CD14-positive monocyte (primary cell): Measurements from ENCODE around the gene ILF2. TPM values are rescaled to one million over a fixed set of nuclear protein-coding genes. Genes with fewer than 3 reads are reported as not detected.

ENCODE experiments used
- DNase-seq, 3 donors: peaks; one replicate each; pipeline ENCODE4 v3.0.0-alpha.2; 2011 to 2022
- H2AFZ ChIP-seq: 2 replicates; pipeline ENCODE4 v1.6.0; 2012; ENCODE audit warnings: mild to moderate bottlenecking, low read depth, low read length, inconsistent platforms; ENCODE audit not compliant: insufficient read depth, poor library complexity, severe bottlenecking
- H3K27ac ChIP-seq, 2 donors: 1 replicate in 1 of 2; 2 replicates in 1 of 2; pipeline ENCODE4 v1.5.1; 2012 to 2013; ENCODE audit warnings: low read length in 2 of 2, control low read depth in 1 of 2, inconsistent platforms in 1 of 2, low read depth in 1 of 2, mild to moderate bottlenecking in 1 of 2
- H3K27me3 ChIP-seq, 2 donors: one replicate each; pipeline versions ENCODE4 v1.6.0 to v1.6.1; 2011 to 2013; ENCODE audit warnings: low read length in 2 of 2; ENCODE audit not compliant: control insufficient read depth in 2 of 2, insufficient read depth in 2 of 2
- H3K36me3 ChIP-seq, 2 donors: replicated peaks in 1 of 2; 1 replicate in 1 of 2; 2 replicates in 1 of 2; pipeline versions ENCODE4 v1.5.1 to v1.6.1; 2012 to 2013; ENCODE audit warnings: low read length in 2 of 2, control low read depth in 1 of 2, inconsistent platforms in 1 of 2, mild to moderate bottlenecking in 1 of 2; ENCODE audit not compliant: insufficient read depth in 2 of 2, control insufficient read depth in 1 of 2
- H3K4me1 ChIP-seq, 2 donors: 1 replicate in 1 of 2; 2 replicates in 1 of 2; pipeline versions ENCODE4 v1.5.1 to v1.6.1; 2012 to 2013; ENCODE audit warnings: low read length in 2 of 2, control low read depth in 1 of 2, inconsistent platforms in 1 of 2, mild to moderate bottlenecking in 1 of 2, moderate library complexity in 1 of 2; ENCODE audit not compliant: insufficient read depth in 2 of 2, control insufficient read depth in 1 of 2
- H3K4me2 ChIP-seq: replicated peaks from 2 replicates; pipeline ENCODE3; 2012; ENCODE audit warnings: low read length, moderate library complexity, mild to moderate bottlenecking; ENCODE audit not compliant: poor library complexity, severe bottlenecking; ENCODE audit errors: extremely low read depth
- H3K4me3 ChIP-seq, 3 experiments: fragments of 200-600 bp in 1 of 3; sonication (generic) in 1 of 3; replicated peaks in 1 of 3; 1 replicate in 2 of 3; 2 replicates in 1 of 3; pipeline ENCODE4 v1.5.1; 2011 to 2013; ENCODE audit warnings: low read length in 3 of 3, mild to moderate bottlenecking in 3 of 3, control low read depth in 2 of 3, low read depth in 2 of 3, inconsistent platforms in 1 of 3, moderate library complexity in 1 of 3
- H3K79me2 ChIP-seq: 2 replicates; pipeline ENCODE4 v1.6.0; 2012; ENCODE audit warnings: mild to moderate bottlenecking, control low read depth, inconsistent platforms, low read length, moderate library complexity; ENCODE audit not compliant: insufficient read depth
- H3K9ac ChIP-seq: 2 replicates; pipeline ENCODE4 v1.6.0; 2017; ENCODE audit warnings: low read length, mild to moderate bottlenecking; ENCODE audit not compliant: insufficient read depth, poor library complexity, severe bottlenecking
- H3K9me3 ChIP-seq, 2 donors: replicated peaks in 1 of 2; 1 replicate in 1 of 2; 2 replicates in 1 of 2; pipeline versions ENCODE4 v1.5.1 to v1.6.1; 2012 to 2013; ENCODE audit warnings: low read length in 2 of 2, control low read depth in 1 of 2; ENCODE audit not compliant: control insufficient read depth in 1 of 2, insufficient read depth in 1 of 2
- H4K20me1 ChIP-seq: 2 replicates; pipeline ENCODE4 v1.6.0; 2012; ENCODE audit warnings: mild to moderate bottlenecking, low read length, control low read depth, moderate library complexity; ENCODE audit not compliant: insufficient read depth
- H3K27ac Mint-ChIP-seq, 7 donors: one replicate each; pipeline ENCODE4 v1.8.0; 2020; ENCODE audit warnings: mild to moderate bottlenecking in 7 of 7, mixed read lengths in 7 of 7, moderate library complexity in 6 of 7, inconsistent platforms in 2 of 7
- H3K27me3 Mint-ChIP-seq, 3 donors: one replicate each; pipeline ENCODE4 v1.8.0; 2021 to 2022; ENCODE audit warnings: low read depth in 3 of 3, mild to moderate bottlenecking in 3 of 3, mixed read lengths in 3 of 3, moderate library complexity in 3 of 3, inconsistent platforms in 1 of 3
- H3K36me3 Mint-ChIP-seq, 2 donors: one replicate each; pipeline ENCODE4 v1.8.0; 2020; ENCODE audit warnings: mixed read lengths in 2 of 2, inconsistent platforms in 1 of 2, mild to moderate bottlenecking in 1 of 2
- H3K4me1 Mint-ChIP-seq: one replicate; pipeline ENCODE4 v1.8.0; 2020; ENCODE audit warnings: mild to moderate bottlenecking, mixed read lengths
- H3K4me3 Mint-ChIP-seq, 2 donors: one replicate each; pipeline ENCODE4 v1.8.0; 2020; ENCODE audit warnings: mild to moderate bottlenecking in 2 of 2, mixed read lengths in 2 of 2, moderate library complexity in 1 of 2
- H3K9me3 Mint-ChIP-seq, 7 donors: one replicate each; pipeline ENCODE4 v1.8.0; 2020 to 2022; ENCODE audit warnings: mixed read lengths in 7 of 7, mild to moderate bottlenecking in 6 of 7, moderate library complexity in 6 of 7, inconsistent platforms in 2 of 7
- WGBS: methylation state at CpG from one replicate; pipeline ENCODE4 v1.1.5; 2013; ENCODE audit warnings: missing lambda C conversion rate; ENCODE audit not compliant: insufficient coverage; 5-methylcytosine and 5-hydroxymethylcytosine counted together
- intact Hi-C, 2 donors: fragments of 100-400 bp; cut with micrococcal nuclease; formaldehyde crosslinking; loops; one replicate each; pipeline versions ENCODE4 v1.15.0 to v1.15.1; 2023
- polyA plus RNA-seq, 3 donors: library from polyadenylated mRNA; depleted of rRNA in 1 of 3; unstranded in 2 of 3; stranded (reverse) in 1 of 3; fragments of 300-500 nt in 2 of 3; fragments of >200 nt in 1 of 3; fragmentation: Illumina TruSeq in 2 of 3; gene quantifications; 1 replicate in 2 of 3; 2 replicates in 1 of 3; pipeline ENCODE4 v1.2.3, GENCODE V29; 2012 to 2021
- TF ChIP-seq, protein P1 (sequence below): fragments of 200-600 bp; IDR thresholded peaks from one replicate; pipeline ENCODE4 v1.8.0; 2022; ENCODE audit warnings: antibody characterized with exemption, mild to moderate bottlenecking

Gene ILF2
- polyA plus RNA-seq, 3 donors, result 103 to 118 (median 115) TPM

DNA sequence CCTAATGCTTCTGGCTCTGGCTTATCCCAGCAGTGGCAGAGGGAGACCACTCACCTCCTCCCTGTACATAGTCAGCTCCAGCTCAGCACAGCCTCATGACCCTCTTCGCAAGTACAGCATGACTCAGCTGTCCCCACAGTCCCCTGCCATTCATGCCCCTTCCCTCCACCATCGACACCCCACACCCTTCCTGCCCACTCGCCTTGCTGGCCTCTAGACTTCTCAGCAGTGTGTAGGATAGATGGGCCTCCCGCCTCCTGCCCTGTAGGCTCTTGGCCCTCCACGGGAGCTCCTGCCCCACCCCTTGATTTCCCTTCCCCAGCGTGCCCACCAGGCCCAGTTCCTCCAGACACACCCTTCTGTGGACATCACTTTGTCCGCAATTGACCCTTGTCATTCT is 17.5 kb upstream of the ILF2 start:
- no peak for DNase-seq
- 67% methylated on average over 6 of the region's 7 CpGs for WGBS
- H3K36me3 Mint-ChIP-seq, result no peaks in the 10 kb centered on the region
- H3K9me3 Mint-ChIP-seq, result peaks cover 0 to 3% (median 0%) of the 10 kb centered on the region in 7 donors
- Histone ChIP-seq H4K20me1 (no peaks in the 10 kb centered on the region), H3K79me2 (no peaks in the 10 kb centered on the region), H3K4me2 (no peak overlapping the region), H3K36me3 (no peaks in the 10 kb centered on the region), H3K27me3 (peaks cover 0 to 4% of the 10 kb centered on the region in 2 donors), H3K9me3 (no peaks in the 10 kb centered on the region), H3K27ac (no peak overlapping the region), H3K9ac (no peak overlapping the region), H3K4me1 (no peaks in the 10 kb centered on the region), H2AFZ (no peak overlapping the region), H3K4me3 (no peak overlapping the region)
- H3K27me3 Mint-ChIP-seq, result peaks cover 3 to 9% (median 6%) of the 10 kb centered on the region in 3 donors
- H3K4me3 Mint-ChIP-seq, result no peak overlapping the region
- TF ChIP-seq, protein P1, sequence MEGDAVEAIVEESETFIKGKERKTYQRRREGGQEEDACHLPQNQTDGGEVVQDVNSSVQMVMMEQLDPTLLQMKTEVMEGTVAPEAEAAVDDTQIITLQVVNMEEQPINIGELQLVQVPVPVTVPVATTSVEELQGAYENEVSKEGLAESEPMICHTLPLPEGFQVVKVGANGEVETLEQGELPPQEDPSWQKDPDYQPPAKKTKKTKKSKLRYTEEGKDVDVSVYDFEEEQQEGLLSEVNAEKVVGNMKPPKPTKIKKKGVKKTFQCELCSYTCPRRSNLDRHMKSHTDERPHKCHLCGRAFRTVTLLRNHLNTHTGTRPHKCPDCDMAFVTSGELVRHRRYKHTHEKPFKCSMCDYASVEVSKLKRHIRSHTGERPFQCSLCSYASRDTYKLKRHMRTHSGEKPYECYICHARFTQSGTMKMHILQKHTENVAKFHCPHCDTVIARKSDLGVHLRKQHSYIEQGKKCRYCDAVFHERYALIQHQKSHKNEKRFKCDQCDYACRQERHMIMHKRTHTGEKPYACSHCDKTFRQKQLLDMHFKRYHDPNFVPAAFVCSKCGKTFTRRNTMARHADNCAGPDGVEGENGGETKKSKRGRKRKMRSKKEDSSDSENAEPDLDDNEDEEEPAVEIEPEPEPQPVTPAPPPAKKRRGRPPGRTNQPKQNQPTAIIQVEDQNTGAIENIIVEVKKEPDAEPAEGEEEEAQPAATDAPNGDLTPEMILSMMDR, result no peak
- H3K4me1 Mint-ChIP-seq, result peaks cover 13% of the 10 kb centered on the region
- peak overlapping the region in 2 of 7 donors; percentile 5 to 81 for H3K27ac Mint-ChIP-seq
- intact Hi-C loops, result no loop called here

DNA sequence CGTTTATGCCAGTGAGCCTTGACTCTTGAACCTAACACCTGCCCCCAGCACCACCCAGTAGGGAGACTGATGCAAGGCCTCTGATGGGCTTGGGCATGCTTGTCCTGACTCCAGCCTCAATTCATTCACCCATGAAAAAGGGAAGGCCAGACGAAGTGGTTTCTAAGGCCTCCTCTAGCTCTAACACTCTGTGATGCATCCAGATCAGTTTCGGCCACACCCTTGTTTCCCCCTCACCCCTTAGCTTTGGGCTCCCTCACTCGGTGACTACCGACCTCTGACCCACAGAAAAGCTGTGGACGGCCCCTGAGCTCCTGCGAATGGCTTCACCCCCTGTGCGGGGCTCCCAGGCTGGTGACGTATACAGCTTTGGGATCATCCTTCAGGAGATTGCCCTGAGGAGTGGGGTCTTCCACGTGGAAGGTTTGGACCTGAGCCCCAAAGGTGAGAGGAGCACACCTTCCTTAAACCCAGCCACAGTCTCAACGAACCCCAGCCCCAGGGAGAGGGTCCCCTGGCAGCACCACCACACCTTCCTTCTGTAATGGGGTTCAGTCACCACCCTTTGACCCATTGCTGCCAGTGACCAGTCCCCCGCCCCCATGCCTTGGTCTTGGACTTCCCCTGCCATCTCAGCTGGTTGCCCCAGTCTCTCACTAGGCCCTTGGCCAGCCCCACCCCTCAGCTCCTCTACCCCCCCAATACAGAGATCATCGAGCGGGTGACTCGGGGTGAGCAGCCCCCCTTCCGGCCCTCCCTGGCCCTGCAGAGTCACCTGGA is 16.7 kb upstream of the ILF2 start:
- no peak overlapping the region for H3K27ac Mint-ChIP-seq
- 96% methylated on average over 11 of the region's 16 CpGs for WGBS
- no peaks in the 10 kb centered on the region for H3K36me3 Mint-ChIP-seq

More for the DNA sequence above, 16.7 kb upstream of the ILF2 start:
- Histone ChIP-seq H3K9me3 (no peaks in the 10 kb centered on the region), H3K9ac (no peak overlapping the region), H2AFZ (no peak overlapping the region), H4K20me1 (no peaks in the 10 kb centered on the region), H3K4me1 (no peaks in the 10 kb centered on the region), H3K27me3 (peaks cover 0 to 4% of the 10 kb centered on the region in 2 donors), H3K36me3 (no peaks in the 10 kb centered on the region), H3K4me3 (no peak overlapping the region), H3K27ac (no peak overlapping the region), H3K79me2 (no peaks in the 10 kb centered on the region), H3K4me2 (no peak overlapping the region)
- DNase-seq, result no peak
- peaks cover 0 to 3% (median 0%) of the 10 kb centered on the region in 7 donors for H3K9me3 Mint-ChIP-seq
- H3K27me3 Mint-ChIP-seq, result peaks cover 3 to 9% (median 4%) of the 10 kb centered on the region in 3 donors
- H3K4me3 Mint-ChIP-seq, result no peak overlapping the region
- intact Hi-C loops, result no loop called here
- H3K4me1 Mint-ChIP-seq, result peaks cover 13% of the 10 kb centered on the region
- TF ChIP-seq, protein P1, result no peak
